Thymus (tissue), 11 donors: ENCODE data around the gene LTK. TPM values are rescaled to one million over a fixed set of nuclear protein-coding genes. Genes with fewer than 3 reads are reported as not detected.

ENCODE experiments used
- DNase-seq, 9 donors: peaks; one replicate each; pipeline ENCODE4 v3.0.0-alpha.2; 2013; ENCODE audit warnings: low spot score in 9 of 9, low read depth in 6 of 9, missing footprints in 1 of 9
- H3K27ac ChIP-seq, 2 donors: one replicate each; pipeline ENCODE4 v1.5.1; 2013; ENCODE audit warnings: control low read depth in 1 of 2, low read depth in 1 of 2, low read length in 1 of 2, mild to moderate bottlenecking in 1 of 2, moderate library complexity in 1 of 2
- H3K27me3 ChIP-seq, 2 donors: one replicate each; pipeline ENCODE4 v1.5.1; 2013; ENCODE audit warnings: low read length in 1 of 2; ENCODE audit not compliant: control insufficient read depth in 2 of 2, insufficient read depth in 1 of 2
- H3K36me3 ChIP-seq, 2 donors: one replicate each; pipeline ENCODE4 v1.5.1; 2013; ENCODE audit warnings: low read length in 1 of 2, mild to moderate bottlenecking in 1 of 2, moderate library complexity in 1 of 2; ENCODE audit not compliant: control insufficient read depth in 2 of 2, insufficient read depth in 2 of 2
- H3K4me1 ChIP-seq, 2 donors: one replicate each; pipeline ENCODE4 v1.5.1; 2013; ENCODE audit warnings: low read length in 2 of 2; ENCODE audit not compliant: control insufficient read depth in 2 of 2, insufficient read depth in 2 of 2
- H3K4me3 ChIP-seq, 2 donors: one replicate each; pipeline ENCODE4 v1.5.1; 2013; ENCODE audit warnings: low read length in 2 of 2, control low read depth in 1 of 2, mild to moderate bottlenecking in 1 of 2
- H3K9me3 ChIP-seq, 2 donors: one replicate each; pipeline ENCODE4 v1.5.1; 2013; ENCODE audit warnings: low read length in 1 of 2, mild to moderate bottlenecking in 1 of 2; ENCODE audit not compliant: control insufficient read depth in 2 of 2, insufficient read depth in 1 of 2
- WGBS: extraction: QIAGEN DNeasy Blood & Tissue Kit; methylation state at CpG from one replicate; pipeline ENCODE4 v1.1.7; 2013; 5-methylcytosine and 5-hydroxymethylcytosine counted together
- polyA plus RNA-seq: library from polyadenylated mRNA; stranded (reverse); fragments of 200-250 nt; gene quantifications from one replicate; pipeline ENCODE4 v1.2.3, GENCODE V29; 2013
- total RNA-seq: library from RNA; stranded (reverse); fragments of 120-200 nt; gene quantifications from one replicate; pipeline ENCODE4 v1.2.4, GENCODE V29; 2013
- donor health status: healthy.

LTK gene
- total and polyA plus RNA-seq, 2 donors: 0.14 to 0.66 TPM

- H3K9me3 ChIP-seq: no peaks in the 10 kb centered on the region
- H3K36me3 ChIP-seq: peaks cover 42 to 45% of the 10 kb centered on the region in 2 donors
- WGBS: 84% methylated on average over 4 of the region's 4 CpGs
These were observed 51.4 kb downstream of the LTK start for GRCh38 chr15:41462084-41462795.

More at GRCh38 chr15:41462084-41462795, 51.4 kb downstream of the LTK start:
- DNase-seq: no peak
- H3K27me3 ChIP-seq: no peaks in the 10 kb centered on the region
- H3K4me1 ChIP-seq: no peaks in the 10 kb centered on the region
- H3K27ac ChIP-seq: no peak overlapping the region
- no peak overlapping the region for H3K4me3 ChIP-seq

Other genes with a start within 250 kb of the LTK start
- gene OIP5, start 181.2 kb downstream of the LTK start, total RNA-seq: 19.5 TPM
- 2.4 TPM for gene OIP5, start 181.2 kb downstream of the LTK start, polyA plus RNA-seq
- 152 TPM for gene NUSAP1, start 180.9 kb downstream of the LTK start, total RNA-seq
- 14.0 TPM for gene NUSAP1, start 180.9 kb downstream of the LTK start, polyA plus RNA-seq
- gene NDUFAF1, start 111.3 kb downstream of the LTK start, total RNA-seq: 19.7 TPM
- 19.5 TPM for gene NDUFAF1, start 111.3 kb downstream of the LTK start, polyA plus RNA-seq
- gene RTF1, start 96.7 kb downstream of the LTK start, total RNA-seq: 15.3 TPM
- 19.0 TPM for gene RTF1, start 96.7 kb downstream of the LTK start, polyA plus RNA-seq
- gene ITPKA, start 20.0 kb downstream of the LTK start, total RNA-seq: 0.24 TPM
- 0.66 TPM for gene ITPKA, start 20.0 kb downstream of the LTK start, polyA plus RNA-seq
- 6.7 TPM for gene RPAP1, start 30.4 kb upstream of the LTK start, total RNA-seq
- gene RPAP1, start 30.4 kb upstream of the LTK start, polyA plus RNA-seq: 11.5 TPM
- gene TYRO3, start 45.4 kb upstream of the LTK start, total RNA-seq: 1.3 TPM
- gene TYRO3, start 45.4 kb upstream of the LTK start, polyA plus RNA-seq: 1.5 TPM
- 42.7 TPM for gene MGA, start 146.6 kb upstream of the LTK start, total RNA-seq
- gene MGA, start 146.6 kb upstream of the LTK start, polyA plus RNA-seq: 5.2 TPM